Activated B cell treated with CpG ODN at 0.5 μM for 24 hours (primary cell): Measurements from ENCODE around the gene TDP2. TPM values are rescaled to one million over a fixed set of nuclear protein-coding genes. Genes with fewer than 3 reads are reported as not detected.
A peak's percentile ranks its signal among the peaks of the same experiment; 100 is the strongest.
"Not testable (repeated sequence)": the region's sequence is repeated elsewhere in the genome, so short reads cannot be mapped to it uniquely, and the experiment has no call there.

ENCODE experiments used
- ATAC-seq: fragments of 200-7000 bp; cut with Tn5 transposase; one replicate; pipeline ENCODE4 v1.10.0; 2021; ENCODE audit warnings: low read depth, mild to moderate bottlenecking, moderate library complexity
- CTCF ChIA-PET: fragments of 350-600 bp; sonication (Branson Sonifier 250); formaldehyde crosslinking; loops from one replicate; lab custom pipeline; 2021; ENCODE audit warnings: antibody characterized with exemption; lab: Charles Lee
- POLR2A ChIA-PET: fragments of 350-600 bp; sonication (Branson Sonifier 250); formaldehyde crosslinking; loops from one replicate; lab custom pipeline; 2021; ENCODE audit warnings: antibody characterized with exemption; lab: Charles Lee
- DNase-seq: peaks from one replicate; pipeline ENCODE4 v3.0.0; 2022
- H3K27ac Mint-ChIP-seq: one replicate; pipeline ENCODE4 v1.8.0; 2020; ENCODE audit warnings: mixed read lengths
- H3K27me3 Mint-ChIP-seq: one replicate; pipeline ENCODE4 v1.8.0; 2021; ENCODE audit warnings: mixed read lengths
- H3K36me3 Mint-ChIP-seq: one replicate; pipeline ENCODE4 v1.8.0; 2021; ENCODE audit warnings: low read depth, mixed read lengths
- H3K4me1 Mint-ChIP-seq: one replicate; pipeline ENCODE4 v1.8.0; 2021; ENCODE audit warnings: mixed read lengths
- H3K4me3 Mint-ChIP-seq: one replicate; pipeline ENCODE4 v1.8.0; 2020; ENCODE audit warnings: mild to moderate bottlenecking, mixed read lengths
- H3K9me3 Mint-ChIP-seq: one replicate; pipeline ENCODE4 v1.8.0; 2020; ENCODE audit warnings: mixed read lengths
- CTCF ChIP-seq: fragments of 200-600 bp; IDR thresholded peaks from one replicate; pipeline ENCODE4 v1.8.0; 2022; ENCODE audit warnings: antibody characterized with exemption, mild to moderate bottlenecking
- intact Hi-C: fragments of 100-400 bp; cut with micrococcal nuclease; formaldehyde crosslinking; loops from one replicate; pipeline ENCODE4 v1.15.1; 2024
- total RNA-seq: library from RNA; stranded (reverse); gene quantifications from 2 replicates; pipeline ENCODE4 v1.2.3, GENCODE V29; 2022

TDP2 gene
- total RNA-seq, 1 donor from 2014 or later, result 51.1 TPM

GRCh38 chr6:24704468-24704867 lies 37.8 kb upstream of the TDP2 start:
- TF ChIP-seq CTCF, result no peak
- H3K36me3 Mint-ChIP-seq, result peaks cover 84% of the 10 kb centered on the region
- intact Hi-C loops, result loop anchor here (2.0 kb wide), 1 partner anchor 14 kb away; the partner anchor contains the start of gene C6orf62
- H3K27ac Mint-ChIP-seq, result no peak overlapping the region
- H3K9me3 Mint-ChIP-seq, result no peaks in the 10 kb centered on the region
- POLR2A ChIA-PET, result interaction anchor here (0.7 to 1.1 kb wide), 2 partner anchors 209 to 453 kb away, joined by 3 to 5 read pairs; no protein-coding TSS in a partner anchor
- no peak for DNase-seq
- no peak for ATAC-seq
- CTCF ChIA-PET, result interaction anchor here (0.9 to 1.2 kb wide), 2 partner anchors 15 to 121 kb away, joined by 3 to 4 read pairs; no protein-coding TSS in a partner anchor
- H3K27me3 Mint-ChIP-seq, result no peaks in the 10 kb centered on the region
- H3K4me3 Mint-ChIP-seq, result no peak overlapping the region
- peaks cover 28% of the 10 kb centered on the region for H3K4me1 Mint-ChIP-seq

DNA sequence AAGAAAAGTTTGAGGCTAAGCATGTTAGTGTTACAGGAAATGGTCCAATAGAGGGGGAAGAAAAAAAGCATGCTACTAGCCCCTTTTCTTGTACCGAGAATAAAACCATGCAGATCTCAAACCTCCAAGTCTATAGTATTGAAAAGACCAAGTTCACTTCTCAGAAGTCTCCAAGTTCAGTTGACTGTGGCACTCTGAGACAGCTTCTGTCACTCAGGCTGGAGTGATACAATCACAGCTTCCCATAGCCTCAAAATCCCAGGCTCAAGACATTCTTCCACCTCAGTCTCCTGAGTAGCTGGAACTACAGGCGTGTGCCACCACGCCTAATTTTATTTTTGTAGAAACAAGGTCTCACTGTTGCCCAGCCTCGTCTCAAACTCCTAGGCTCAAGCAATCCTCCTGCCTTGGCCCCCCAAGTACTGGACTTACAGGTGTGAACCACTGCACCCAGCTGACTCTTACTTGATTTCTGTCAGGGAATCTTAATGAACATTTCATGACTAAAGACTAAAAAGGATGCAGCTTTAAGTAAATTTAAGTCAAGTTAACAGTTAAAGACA lies 36.1 kb upstream of the TDP2 start:
- TF ChIP-seq CTCF, result no peak
- ChIA-PET CTCF (interaction anchor here (3.4 kb wide), 1 partner anchor 122 kb away, joined by 14 read pairs; no protein-coding TSS in a partner anchor), POLR2A (interaction anchor here (0.5 to 1.3 kb wide), 4 partner anchors 10 to 27 kb away, joined by 3 to 5 read pairs (median 4); partner anchors contain the start of gene C6orf62)
- peaks cover 75% of the 10 kb centered on the region for H3K36me3 Mint-ChIP-seq
- H3K9me3 Mint-ChIP-seq, result no peaks in the 10 kb centered on the region
- intact Hi-C loops, result no loop called here
- ATAC-seq (no peak), DNase-seq (no peak)
- peaks cover 21% of the 10 kb centered on the region for H3K4me1 Mint-ChIP-seq
- H3K4me3 Mint-ChIP-seq, result no peak overlapping the region
- peak overlapping the region; percentile 50 for H3K27ac Mint-ChIP-seq
- H3K27me3 Mint-ChIP-seq, result no peaks in the 10 kb centered on the region

DNA sequence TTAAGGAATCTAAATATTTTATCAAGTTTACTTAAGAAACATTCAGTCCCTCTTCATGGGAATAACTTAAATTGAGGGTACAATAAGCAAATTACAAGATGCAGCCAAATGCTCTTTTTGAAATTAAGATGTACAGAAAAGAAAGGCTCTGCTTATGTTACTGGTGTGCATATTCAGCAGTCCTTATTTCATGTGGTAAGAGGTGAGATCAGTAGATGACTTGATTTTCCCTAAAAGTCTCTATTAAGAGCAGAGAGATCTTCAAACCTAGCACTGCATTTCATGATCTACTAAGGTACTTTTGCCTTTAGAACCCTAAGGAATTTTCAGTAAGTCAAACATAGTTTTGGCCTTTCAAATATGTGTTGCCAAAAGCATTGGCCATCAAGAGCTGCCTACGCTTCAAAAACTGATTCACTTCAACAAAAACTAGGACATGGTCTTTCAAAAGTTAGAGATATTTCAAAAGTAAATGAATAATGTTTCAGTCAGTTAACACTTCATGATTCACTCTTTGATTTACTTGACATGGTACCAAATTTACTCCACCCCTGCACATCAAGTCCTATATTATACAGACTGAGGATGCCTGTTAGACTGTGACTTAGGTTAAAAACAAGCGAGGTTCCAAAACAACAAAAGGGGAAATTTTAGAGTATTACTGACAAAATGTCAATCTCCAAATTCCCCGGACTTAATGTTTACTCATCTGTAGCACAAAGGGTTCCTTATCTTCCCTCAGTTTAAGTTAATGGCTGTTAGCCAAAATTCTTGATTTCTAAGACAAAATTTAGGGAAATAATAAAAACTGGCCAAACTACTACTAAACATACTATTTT lies 33.0 kb upstream of the TDP2 start:
- no peak for TF ChIP-seq CTCF
- Mint-ChIP-seq H3K4me1 (peaks cover 16% of the 10 kb centered on the region), H3K27ac (peak overlapping the region; percentile 14), H3K9me3 (no peaks in the 10 kb centered on the region), H3K36me3 (peaks cover 47% of the 10 kb centered on the region), H3K4me3 (no peak overlapping the region), H3K27me3 (no peaks in the 10 kb centered on the region)
- intact Hi-C loops, result no loop called here
- ATAC-seq (no peak), DNase-seq (no peak)
- ChIA-PET CTCF (no interaction called here), POLR2A (no interaction called here)

DNA sequence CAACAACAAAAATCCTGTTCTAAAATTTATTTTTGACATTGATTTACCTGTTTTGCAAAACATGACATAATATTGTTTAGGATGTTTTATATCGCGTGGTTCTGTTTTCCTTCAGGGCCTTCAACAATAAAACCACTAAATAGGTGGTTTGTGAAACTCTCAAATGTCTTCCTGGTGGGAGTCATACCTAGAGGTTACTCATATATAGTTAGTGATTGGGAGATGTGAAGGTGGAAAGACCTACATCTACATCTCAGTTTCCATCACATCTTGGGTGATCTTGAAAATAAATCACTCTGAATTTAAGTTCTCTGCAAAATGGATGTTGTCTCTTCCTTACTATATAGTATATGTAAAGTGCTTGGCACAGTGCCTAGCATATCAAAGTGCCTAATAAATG lies 29.4 kb upstream of the TDP2 start:
- no peak overlapping the region for H3K27ac Mint-ChIP-seq
- no peak overlapping the region for H3K4me3 Mint-ChIP-seq
- H3K4me1 Mint-ChIP-seq, result peaks cover 8% of the 10 kb centered on the region
- intact Hi-C loops, result no loop called here
- ChIA-PET POLR2A (no interaction called here), CTCF (interaction anchor here (0.7 to 8.0 kb wide), 6 partner anchors 113 to 412 kb away, joined by 3 to 82 read pairs (median 4); partner anchors contain the start of gene ALDH5A1)
- no peaks in the 10 kb centered on the region for H3K27me3 Mint-ChIP-seq
- H3K36me3 Mint-ChIP-seq, result peaks cover 18% of the 10 kb centered on the region
- TF ChIP-seq CTCF, result no peak
- ATAC-seq (no peak), DNase-seq (no peak)
- no peaks in the 10 kb centered on the region for H3K9me3 Mint-ChIP-seq

GRCh38 chr6:24695635-24696034 lies 28.9 kb upstream of the TDP2 start:
- H3K9me3 Mint-ChIP-seq, H3K27me3 Mint-ChIP-seq, H3K4me1 Mint-ChIP-seq, DNase-seq, POLR2A ChIA-PET, H3K27ac Mint-ChIP-seq, H3K4me3 Mint-ChIP-seq: not testable (repeated sequence)
- intact Hi-C loops, result loop anchor here (1.0 to 2.0 kb wide), 7 partner anchors 29 to 412 kb away; partner anchors contain the start of genes ACOT13 and TDP2
- CTCF ChIA-PET, result interaction anchor here (0.9 to 8.0 kb wide), 5 partner anchors 112 to 412 kb away, joined by 3 to 82 read pairs (median 5); partner anchors contain the start of gene ALDH5A1
- ATAC-seq, result peak; percentile 74
- H3K36me3 Mint-ChIP-seq, result peaks cover 15% of the 10 kb centered on the region
